ENCODE measurements around the gene SLC15A3.

DNA sequence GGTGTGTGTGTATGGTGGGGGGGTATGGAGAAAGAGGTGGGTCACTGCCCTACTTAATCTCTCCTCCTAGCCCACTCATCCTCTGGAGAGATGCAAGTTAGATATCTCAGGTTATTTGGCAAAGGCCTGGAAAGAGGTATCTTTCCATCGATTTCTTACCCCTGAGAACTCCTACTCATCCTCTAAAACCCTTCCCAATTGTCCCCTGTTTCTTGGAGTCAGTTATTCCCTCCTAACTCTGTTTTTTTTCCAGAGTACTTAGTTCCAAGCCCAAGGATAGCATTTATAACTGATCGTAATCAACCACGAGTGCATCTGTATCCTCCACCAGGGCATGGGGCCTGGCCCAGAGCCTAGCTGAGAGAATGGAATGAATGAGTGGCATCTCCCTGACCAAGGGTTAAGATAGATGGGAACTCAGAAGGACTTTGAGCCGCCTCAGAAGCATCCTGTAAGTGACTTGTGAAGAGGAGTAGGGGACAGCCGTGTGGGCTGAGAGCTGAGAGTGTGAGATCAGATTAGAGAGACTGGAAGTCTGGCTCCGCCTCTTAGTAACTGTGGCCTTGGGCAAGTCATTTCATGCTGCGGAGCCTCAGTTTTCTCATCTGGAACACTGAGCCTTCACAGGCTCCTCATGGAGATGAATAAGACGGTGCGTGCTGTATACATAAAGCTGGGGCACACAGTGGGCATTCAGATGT, 35.8 kb upstream of the SLC15A3 start:
- TF ChIP-seq, protein P1, sequence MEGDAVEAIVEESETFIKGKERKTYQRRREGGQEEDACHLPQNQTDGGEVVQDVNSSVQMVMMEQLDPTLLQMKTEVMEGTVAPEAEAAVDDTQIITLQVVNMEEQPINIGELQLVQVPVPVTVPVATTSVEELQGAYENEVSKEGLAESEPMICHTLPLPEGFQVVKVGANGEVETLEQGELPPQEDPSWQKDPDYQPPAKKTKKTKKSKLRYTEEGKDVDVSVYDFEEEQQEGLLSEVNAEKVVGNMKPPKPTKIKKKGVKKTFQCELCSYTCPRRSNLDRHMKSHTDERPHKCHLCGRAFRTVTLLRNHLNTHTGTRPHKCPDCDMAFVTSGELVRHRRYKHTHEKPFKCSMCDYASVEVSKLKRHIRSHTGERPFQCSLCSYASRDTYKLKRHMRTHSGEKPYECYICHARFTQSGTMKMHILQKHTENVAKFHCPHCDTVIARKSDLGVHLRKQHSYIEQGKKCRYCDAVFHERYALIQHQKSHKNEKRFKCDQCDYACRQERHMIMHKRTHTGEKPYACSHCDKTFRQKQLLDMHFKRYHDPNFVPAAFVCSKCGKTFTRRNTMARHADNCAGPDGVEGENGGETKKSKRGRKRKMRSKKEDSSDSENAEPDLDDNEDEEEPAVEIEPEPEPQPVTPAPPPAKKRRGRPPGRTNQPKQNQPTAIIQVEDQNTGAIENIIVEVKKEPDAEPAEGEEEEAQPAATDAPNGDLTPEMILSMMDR (IDR thresholded peaks at IDR 0.05) = no peak
- TF ChIP-seq POLR2AphosphoS5 (IDR thresholded peaks at IDR 0.05) = no peak
- TF ChIP-seq POLR2A (IDR thresholded peaks at IDR 0.05) = no peak

Data from prostate gland (tissue), 2 donors.